ENCODE measurements around the gene LSAMP.

- TF ChIP-seq ELK1 (IDR thresholded peaks at IDR 0.05; ENCODE audit: low read depth, low read length), result no peak
- TF ChIP-seq, protein P1, sequence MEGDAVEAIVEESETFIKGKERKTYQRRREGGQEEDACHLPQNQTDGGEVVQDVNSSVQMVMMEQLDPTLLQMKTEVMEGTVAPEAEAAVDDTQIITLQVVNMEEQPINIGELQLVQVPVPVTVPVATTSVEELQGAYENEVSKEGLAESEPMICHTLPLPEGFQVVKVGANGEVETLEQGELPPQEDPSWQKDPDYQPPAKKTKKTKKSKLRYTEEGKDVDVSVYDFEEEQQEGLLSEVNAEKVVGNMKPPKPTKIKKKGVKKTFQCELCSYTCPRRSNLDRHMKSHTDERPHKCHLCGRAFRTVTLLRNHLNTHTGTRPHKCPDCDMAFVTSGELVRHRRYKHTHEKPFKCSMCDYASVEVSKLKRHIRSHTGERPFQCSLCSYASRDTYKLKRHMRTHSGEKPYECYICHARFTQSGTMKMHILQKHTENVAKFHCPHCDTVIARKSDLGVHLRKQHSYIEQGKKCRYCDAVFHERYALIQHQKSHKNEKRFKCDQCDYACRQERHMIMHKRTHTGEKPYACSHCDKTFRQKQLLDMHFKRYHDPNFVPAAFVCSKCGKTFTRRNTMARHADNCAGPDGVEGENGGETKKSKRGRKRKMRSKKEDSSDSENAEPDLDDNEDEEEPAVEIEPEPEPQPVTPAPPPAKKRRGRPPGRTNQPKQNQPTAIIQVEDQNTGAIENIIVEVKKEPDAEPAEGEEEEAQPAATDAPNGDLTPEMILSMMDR (IDR thresholded peaks at IDR 0.05), result no peak
Measured at GRCh38 chr3:116423945-116424344, 21.3 kb downstream of the LSAMP start.
